ENCODE results near the gene ZNF860.

The ZNF860 gene

GRCh38 chr3:31981206-31982181 is at the start of gene ZNF860, which contains the start of gene OSBPL10:
Gene ZNF860 (plus strand): TSS chr3:31981750. CDS start chr3:31989080, 7,330 bp downstream.
Gene OSBPL10 (minus strand): TSS chr3:31981262. CDS start chr3:31981179, 83 bp downstream.
- TF ChIP-seq, protein P1, sequence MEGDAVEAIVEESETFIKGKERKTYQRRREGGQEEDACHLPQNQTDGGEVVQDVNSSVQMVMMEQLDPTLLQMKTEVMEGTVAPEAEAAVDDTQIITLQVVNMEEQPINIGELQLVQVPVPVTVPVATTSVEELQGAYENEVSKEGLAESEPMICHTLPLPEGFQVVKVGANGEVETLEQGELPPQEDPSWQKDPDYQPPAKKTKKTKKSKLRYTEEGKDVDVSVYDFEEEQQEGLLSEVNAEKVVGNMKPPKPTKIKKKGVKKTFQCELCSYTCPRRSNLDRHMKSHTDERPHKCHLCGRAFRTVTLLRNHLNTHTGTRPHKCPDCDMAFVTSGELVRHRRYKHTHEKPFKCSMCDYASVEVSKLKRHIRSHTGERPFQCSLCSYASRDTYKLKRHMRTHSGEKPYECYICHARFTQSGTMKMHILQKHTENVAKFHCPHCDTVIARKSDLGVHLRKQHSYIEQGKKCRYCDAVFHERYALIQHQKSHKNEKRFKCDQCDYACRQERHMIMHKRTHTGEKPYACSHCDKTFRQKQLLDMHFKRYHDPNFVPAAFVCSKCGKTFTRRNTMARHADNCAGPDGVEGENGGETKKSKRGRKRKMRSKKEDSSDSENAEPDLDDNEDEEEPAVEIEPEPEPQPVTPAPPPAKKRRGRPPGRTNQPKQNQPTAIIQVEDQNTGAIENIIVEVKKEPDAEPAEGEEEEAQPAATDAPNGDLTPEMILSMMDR (IDR thresholded peaks at IDR 0.05; ENCODE audit: insufficient read depth, low read depth, low read length, missing control alignments) = no peak
- H3K4me3 ChIP-seq (ENCODE audit: low read depth, low read length) = peak within 1 kb of the TSS; percentile 25
- DNase-seq (ENCODE audit: low read depth) = peak; percentile 12

DNA sequence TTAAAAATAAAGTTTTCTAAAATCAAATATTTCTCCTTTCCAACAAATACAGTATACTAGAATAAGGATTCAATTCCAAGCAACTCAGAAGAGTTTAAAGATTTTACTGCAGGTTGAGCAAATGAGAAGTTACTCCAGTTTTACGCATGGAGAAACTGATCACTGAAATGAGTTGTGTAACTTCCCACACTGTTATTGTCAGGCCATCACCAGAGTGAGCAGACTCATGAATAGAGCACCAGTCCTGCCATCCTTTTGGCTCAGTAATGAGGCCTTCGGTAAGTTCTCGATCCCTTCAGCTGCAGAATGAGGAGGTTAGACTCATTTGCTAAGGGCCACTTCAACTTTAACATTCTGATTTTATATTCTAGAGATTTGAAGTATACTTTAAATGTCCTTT is 48.6 kb upstream of the ZNF860 start:
- no peak overlapping the region for H3K4me3 ChIP-seq (ENCODE audit: low read depth, low read length)
- DNase-seq (ENCODE audit: low read depth) = no peak
- TF ChIP-seq, protein P1 (IDR thresholded peaks at IDR 0.05; ENCODE audit: insufficient read depth, low read depth, low read length, missing control alignments) = no peak

- no peak for DNase-seq (ENCODE audit: low read depth)
- no peak overlapping the region for H3K4me3 ChIP-seq (ENCODE audit: low read depth, low read length)
- TF ChIP-seq, protein P1 (IDR thresholded peaks at IDR 0.05; ENCODE audit: insufficient read depth, low read depth, low read length, missing control alignments) = no peak
These were observed 47.5 kb upstream of the ZNF860 start for GRCh38 chr3:31934018-31934417.

DNA sequence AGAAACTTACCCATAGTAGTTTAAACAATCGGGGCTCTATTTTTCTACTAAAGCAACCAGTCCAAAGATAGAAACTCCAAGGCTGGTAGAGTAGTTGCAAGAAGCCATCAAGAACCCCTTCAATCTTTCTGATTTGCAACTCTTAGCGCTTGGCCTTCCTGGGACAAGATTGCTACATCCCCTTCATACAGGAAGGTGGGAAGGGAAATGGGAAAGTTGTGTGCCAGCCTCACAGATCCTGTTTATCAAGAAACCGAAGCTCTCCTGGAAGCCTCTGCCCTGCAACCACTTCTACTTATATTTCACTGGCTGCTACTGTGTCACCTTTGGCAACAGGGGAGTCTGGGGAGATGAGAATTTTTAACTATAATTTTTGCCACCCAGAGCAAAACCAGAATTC is 46.7 kb upstream of the ZNF860 start:
- TF ChIP-seq, protein P1 (IDR thresholded peaks at IDR 0.05; ENCODE audit: insufficient read depth, low read depth, low read length, missing control alignments) = no peak
- no peak for DNase-seq (ENCODE audit: low read depth)
- no peak overlapping the region for H3K4me3 ChIP-seq (ENCODE audit: low read depth, low read length)

GRCh38 chr3:31936420-31937060 is 45.0 kb upstream of the ZNF860 start:
- TF ChIP-seq, protein P1 (IDR thresholded peaks at IDR 0.05; ENCODE audit: insufficient read depth, low read depth, low read length, missing control alignments) = no peak
- no peak overlapping the region for H3K4me3 ChIP-seq (ENCODE audit: low read depth, low read length)
- DNase-seq (ENCODE audit: low read depth) = no peak

DNA sequence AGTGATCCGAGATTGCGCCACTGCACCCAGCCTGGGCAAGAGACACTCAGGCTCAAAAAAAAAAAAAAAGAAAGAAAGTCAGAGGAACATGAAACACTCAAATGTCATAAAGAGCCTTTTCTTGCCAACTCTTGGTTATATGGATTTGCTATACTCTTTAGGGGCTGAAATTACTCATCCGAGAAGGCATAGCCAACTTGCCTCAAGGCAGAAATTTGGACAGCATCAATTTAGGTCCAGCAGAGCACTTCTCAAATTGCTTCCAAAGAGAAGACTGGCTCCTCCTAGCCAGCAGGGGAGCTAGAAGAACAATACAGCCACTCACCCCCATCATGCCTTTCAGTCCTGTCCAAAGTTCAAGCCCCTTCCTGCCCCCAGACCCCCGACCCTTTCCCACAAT is 44.3 kb upstream of the ZNF860 start:
- TF ChIP-seq, protein P1 (IDR thresholded peaks at IDR 0.05; ENCODE audit: insufficient read depth, low read depth, low read length, missing control alignments) = no peak
- DNase-seq (ENCODE audit: low read depth) = no peak

More for the DNA sequence above, 44.3 kb upstream of the ZNF860 start:
- no peak overlapping the region for H3K4me3 ChIP-seq (ENCODE audit: low read depth, low read length)
